Measurements from ENCODE around the gene C22orf23. TPM values are rescaled to one million over a fixed set of nuclear protein-coding genes. Genes with fewer than 3 reads are reported as not detected.

Gene C22orf23
- total RNA-seq, 2 donors from 2014 or later: not detected

DNA sequence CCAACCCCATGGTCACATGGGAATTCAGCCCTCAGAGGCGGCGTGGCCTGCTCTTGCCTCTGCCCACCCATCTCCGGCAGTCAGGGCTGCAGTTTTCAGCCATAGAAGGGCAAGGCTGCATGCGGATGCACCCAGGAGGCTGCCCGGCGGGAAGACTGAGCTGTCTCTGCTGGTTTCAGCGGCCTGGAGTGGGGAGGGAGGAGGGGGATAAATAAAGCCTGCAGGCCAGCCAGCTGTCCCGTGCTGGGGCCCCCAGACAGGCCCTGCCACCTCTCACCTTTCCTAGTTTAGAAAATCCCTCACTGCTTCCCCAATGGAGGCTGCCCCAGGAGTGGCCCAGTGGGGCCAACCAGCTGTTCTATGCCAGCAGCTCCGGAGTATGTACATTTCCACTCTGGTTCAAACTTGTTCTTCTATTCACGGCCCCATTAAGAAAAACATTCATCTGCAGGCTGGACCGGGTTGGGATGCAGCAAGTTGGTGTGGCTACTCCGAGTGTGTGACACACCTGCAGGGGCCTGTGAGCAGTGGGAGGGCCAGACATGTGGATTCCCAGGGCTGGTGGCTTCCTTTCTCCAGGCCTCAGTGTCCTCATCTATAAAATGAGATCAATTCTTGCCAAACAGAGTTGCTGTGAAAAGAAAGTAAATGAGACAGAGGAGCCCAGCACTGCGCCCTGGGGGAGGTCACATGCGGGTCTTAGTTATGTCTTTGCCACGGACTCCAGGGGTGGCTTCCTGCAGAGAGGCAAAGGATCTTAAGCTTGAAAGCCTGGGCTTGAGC, 42.3 kb downstream of the C22orf23 start:
- Histone ChIP-seq H3K9me3 (no peaks in the 10 kb centered on the region), H3K27ac (no peak overlapping the region), H3K27me3 (no peaks in the 10 kb centered on the region), H3K36me3 (replicated peaks in 1 of 2; ENCODE audit: insufficient read depth in 1 of 2, low read depth in 2 of 2) (peaks cover 0 to 5% of the 10 kb centered on the region in 2 donors), H3K4me1 (peaks cover 19% of the 10 kb centered on the region), H3K4me3 (no peak overlapping the region)
- WGBS, 2 donors: 61 to 77% methylated on average over 7 to 15 of the region's 15 CpGs
- DNase-seq: no peak
- intact Hi-C loops (cut with DNase I): no loop called here
- ATAC-seq: no peak
- TF ChIP-seq, protein P1, sequence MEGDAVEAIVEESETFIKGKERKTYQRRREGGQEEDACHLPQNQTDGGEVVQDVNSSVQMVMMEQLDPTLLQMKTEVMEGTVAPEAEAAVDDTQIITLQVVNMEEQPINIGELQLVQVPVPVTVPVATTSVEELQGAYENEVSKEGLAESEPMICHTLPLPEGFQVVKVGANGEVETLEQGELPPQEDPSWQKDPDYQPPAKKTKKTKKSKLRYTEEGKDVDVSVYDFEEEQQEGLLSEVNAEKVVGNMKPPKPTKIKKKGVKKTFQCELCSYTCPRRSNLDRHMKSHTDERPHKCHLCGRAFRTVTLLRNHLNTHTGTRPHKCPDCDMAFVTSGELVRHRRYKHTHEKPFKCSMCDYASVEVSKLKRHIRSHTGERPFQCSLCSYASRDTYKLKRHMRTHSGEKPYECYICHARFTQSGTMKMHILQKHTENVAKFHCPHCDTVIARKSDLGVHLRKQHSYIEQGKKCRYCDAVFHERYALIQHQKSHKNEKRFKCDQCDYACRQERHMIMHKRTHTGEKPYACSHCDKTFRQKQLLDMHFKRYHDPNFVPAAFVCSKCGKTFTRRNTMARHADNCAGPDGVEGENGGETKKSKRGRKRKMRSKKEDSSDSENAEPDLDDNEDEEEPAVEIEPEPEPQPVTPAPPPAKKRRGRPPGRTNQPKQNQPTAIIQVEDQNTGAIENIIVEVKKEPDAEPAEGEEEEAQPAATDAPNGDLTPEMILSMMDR (IDR thresholded peaks at IDR 0.05): no peak
- TF ChIP-seq POLR2A (IDR thresholded peaks at IDR 0.05): no peak

- TF ChIP-seq, protein P1 (IDR thresholded peaks at IDR 0.05): no peak
- TF ChIP-seq POLR2A (IDR thresholded peaks at IDR 0.05): no peak
- intact Hi-C loops (cut with DNase I): no loop called here
- Histone ChIP-seq H3K9me3 (no peaks in the 10 kb centered on the region), H3K4me1 (peaks cover 30% of the 10 kb centered on the region), H3K36me3 (replicated peaks in 1 of 2; ENCODE audit: insufficient read depth in 1 of 2, low read depth in 2 of 2) (peaks cover 0 to 2% of the 10 kb centered on the region in 2 donors), H3K27ac (no peak overlapping the region), H3K4me3 (no peak overlapping the region), H3K27me3 (no peaks in the 10 kb centered on the region)
- ATAC-seq: no peak
- WGBS, 2 donors: 84 to 94% methylated on average over 7 of the region's 7 CpGs
- DNase-seq: no peak
Observed at GRCh38 chr22:37909766-37910165, 43.6 kb downstream of the C22orf23 start.

GRCh38 chr22:37907036-37907954, 46.1 kb downstream of the C22orf23 start:
- WGBS, 2 donors: 21 to 22% methylated on average over 11 to 19 of the region's 19 CpGs
- no peak for ATAC-seq
- TF ChIP-seq, protein P1 (IDR thresholded peaks at IDR 0.05): no peak
- TF ChIP-seq POLR2A (IDR thresholded peaks at IDR 0.05): peak in 1 of 3 donors; percentile 15

GRCh38 chr22:37906364-37907008, 46.9 kb downstream of the C22orf23 start:
- DNase-seq (peak in 1 of 4 donors; percentile 31), ATAC-seq (peak; percentile 39)
- Histone ChIP-seq H3K4me1 (peaks cover 29% of the 10 kb centered on the region), H3K36me3 (replicated peaks in 1 of 2; ENCODE audit: insufficient read depth in 1 of 2, low read depth in 2 of 2) (no peaks in the 10 kb centered on the region), H3K27me3 (no peaks in the 10 kb centered on the region), H3K9me3 (no peaks in the 10 kb centered on the region), H3K4me3 (peak overlapping the region; percentile 54 to 62), H3K27ac (peak overlapping the region; percentile 25 to 79 (median 78))
- 0% methylated on average over 10 of the region's 75 CpGs for WGBS, 2 donors
- no peak for TF ChIP-seq POLR2A (IDR thresholded peaks at IDR 0.05)
- TF ChIP-seq, protein P1 (IDR thresholded peaks at IDR 0.05): peak in 1 of 7 experiments; percentile 1
- intact Hi-C loops (cut with DNase I): no loop called here

More at GRCh38 chr22:37907036-37907954, 46.1 kb downstream of the C22orf23 start:
- peak in 1 of 4 donors; percentile 31 for DNase-seq
- Histone ChIP-seq H3K4me3 (peak overlapping the region; percentile 54 to 62), H3K9me3 (no peaks in the 10 kb centered on the region), H3K36me3 (replicated peaks in 1 of 2; ENCODE audit: insufficient read depth in 1 of 2, low read depth in 2 of 2) (peaks cover 0 to 1% of the 10 kb centered on the region in 2 donors), H3K4me1 (peaks cover 33% of the 10 kb centered on the region), H3K27ac (peak overlapping the region in 3 of 4 donors; percentile 77 to 79 (median 78)), H3K27me3 (no peaks in the 10 kb centered on the region)
- intact Hi-C loops (cut with DNase I): no loop called here

All from body of pancreas (tissue), 4 donors.